H1 (cell line): ENCODE data around the gene EIF2B5. TPM values are rescaled to one million over a fixed set of nuclear protein-coding genes. Genes with fewer than 3 reads are reported as not detected.

Experiments
- CTCF ChIA-PET: fragments of 300-600 bp; sonication (Branson Sonifier 250); formaldehyde crosslinking; loops from one replicate; lab custom pipeline; 2021; ENCODE audit not compliant: partially characterized antibody; lab: Charles Lee
- POLR2A ChIA-PET: fragments of 300-600 bp; sonication (Branson Sonifier 250); formaldehyde crosslinking; loops from one replicate; lab custom pipeline; 2021; ENCODE audit warnings: inconsistent platforms; ENCODE audit not compliant: partially characterized antibody; lab: Charles Lee
- DNase-seq, 2 experiments: peaks; one replicate each; pipeline versions ENCODE4 v3.0.0 to v3.0.0-alpha.2; 2010 to 2022; ENCODE audit warnings: low spot score in 2 of 2, low read depth in 1 of 2, mixed read lengths in 1 of 2
- FAIRE-seq: peaks from 2 replicates; lab custom pipeline; 2011; peaks lifted over from hg19 to GRCh38; lab: Jason Lieb, UNC
- H2AFZ ChIP-seq: 2 replicates; pipeline ENCODE4 v1.8.1; 2012; ENCODE audit warnings: low read length, inconsistent platforms
- H2AK5ac ChIP-seq: 2 replicates; pipeline ENCODE4 v1.6.1; 2013; ENCODE audit warnings: low read depth, low read length
- H2BK120ac ChIP-seq: replicated peaks from 2 replicates; pipeline ENCODE3; 2013; ENCODE audit warnings: low read depth, low read length, inconsistent platforms
- H2BK12ac ChIP-seq: 2 replicates; pipeline ENCODE4 v1.6.1; 2013; ENCODE audit warnings: low read depth, low read length
- H2BK15ac ChIP-seq: 2 replicates; pipeline ENCODE4 v1.6.1; 2013; ENCODE audit warnings: low read length
- H2BK20ac ChIP-seq: 2 replicates; pipeline ENCODE4 v1.6.1; 2013; ENCODE audit warnings: low read length
- H2BK5ac ChIP-seq: 2 replicates; pipeline ENCODE4 v1.6.1; 2013; ENCODE audit warnings: low read depth, low read length
- H3K14ac ChIP-seq: 2 replicates; pipeline ENCODE4 v1.6.1; 2013; ENCODE audit warnings: inconsistent platforms; ENCODE audit not compliant: insufficient read length
- H3K18ac ChIP-seq: 2 replicates; pipeline ENCODE4 v1.6.1; 2013; ENCODE audit warnings: low read length; ENCODE audit errors: extremely low read depth
- H3K23ac ChIP-seq: 2 replicates; pipeline ENCODE4 v1.6.1; 2013; ENCODE audit warnings: inconsistent platforms; ENCODE audit not compliant: insufficient read length
- H3K23me2 ChIP-seq: 2 replicates; pipeline ENCODE4 v1.6.1; 2013; ENCODE audit warnings: low read depth, low read length
- H3K27ac ChIP-seq: 2 replicates; pipeline ENCODE4 v1.6.1; 2011; ENCODE audit warnings: low read depth, low read length, inconsistent platforms
- H3K27me3 ChIP-seq, 4 experiments: replicated peaks in 1 of 4; 1 replicate in 1 of 4; 2 replicates in 3 of 4; pipeline versions ENCODE4 v1.6.1 to v1.8.1; 2011 to 2013; ENCODE audit warnings: low read length in 3 of 4, mild to moderate bottlenecking in 3 of 4, inconsistent platforms in 2 of 4, mixed read lengths in 2 of 4, moderate library complexity in 1 of 4; ENCODE audit not compliant: control insufficient read depth in 3 of 4, insufficient read depth in 3 of 4; ENCODE audit errors: extremely low read depth in 1 of 4
- H3K36me3 ChIP-seq, 4 experiments: 2 replicates each; pipeline versions ENCODE4 v1.6.1 to v1.8.1; 2011 to 2013; ENCODE audit warnings: mild to moderate bottlenecking in 4 of 4, low read length in 3 of 4, moderate library complexity in 2 of 4, control low read depth in 1 of 4, inconsistent platforms in 1 of 4; ENCODE audit not compliant: insufficient read depth in 4 of 4, control insufficient read depth in 2 of 4
- H3K4ac ChIP-seq: replicated peaks from 2 replicates; pipeline ENCODE3; 2013; ENCODE audit warnings: low read length, low read depth, mixed read lengths, inconsistent platforms; ENCODE audit not compliant: insufficient read length
- H3K4me1 ChIP-seq, 4 experiments: replicated peaks in 1 of 4; 1 replicate in 1 of 4; 2 replicates in 3 of 4; pipeline versions ENCODE4 v1.6.1 to v1.8.1; 2011 to 2013; ENCODE audit warnings: low read length in 3 of 4, inconsistent platforms in 2 of 4, mixed read lengths in 1 of 4; ENCODE audit not compliant: insufficient read depth in 4 of 4, control insufficient read depth in 3 of 4
- H3K4me2 ChIP-seq, 2 experiments: 2 replicates each; pipeline versions ENCODE4 v1.6.1 to v1.8.1; 2011 to 2013; ENCODE audit warnings: low read depth in 2 of 2, low read length in 2 of 2, control low read depth in 1 of 2, inconsistent platforms in 1 of 2, mild to moderate bottlenecking in 1 of 2; ENCODE audit not compliant: insufficient read depth in 1 of 2
- H3K4me3 ChIP-seq, 4 experiments: fragments of 200-600, 300-600 bp in 1 of 4; sonication (generic), shearing (Covaris generic), sonication (Bioruptor Twin) in 1 of 4; 2 replicates each; pipeline versions ENCODE4 v1.5.1 to v1.8.1; 2011 to 2016; ENCODE audit warnings: low read length in 4 of 4, low read depth in 3 of 4, control low read depth in 2 of 4, inconsistent platforms in 2 of 4, mild to moderate bottlenecking in 2 of 4, mixed read lengths in 1 of 4, moderate library complexity in 1 of 4; ENCODE audit not compliant: insufficient read depth in 2 of 4; ENCODE audit errors: extremely low read depth in 1 of 4
- H3K56ac ChIP-seq: replicated peaks from 2 replicates; pipeline ENCODE3; 2013; ENCODE audit warnings: low read depth, mild to moderate bottlenecking, mixed read lengths, low read length, inconsistent platforms; ENCODE audit not compliant: insufficient read length
- H3K79me1 ChIP-seq: 2 replicates; pipeline ENCODE4 v1.6.1; 2013; ENCODE audit warnings: low read depth, low read length, control low read depth
- H3K79me2 ChIP-seq, 2 experiments: 2 replicates each; pipeline versions ENCODE4 v1.6.1 to v1.8.1; 2012 to 2013; ENCODE audit warnings: low read length in 2 of 2, mild to moderate bottlenecking in 2 of 2, inconsistent platforms in 1 of 2; ENCODE audit not compliant: insufficient read depth in 2 of 2, control insufficient read depth in 1 of 2
- H3K9ac ChIP-seq, 4 experiments: replicated peaks in 1 of 4; 1 replicate in 1 of 4; 2 replicates in 3 of 4; pipeline versions ENCODE4 v1.6.1 to v1.8.1; 2011 to 2013; ENCODE audit warnings: low read depth in 3 of 4, low read length in 3 of 4, control low read depth in 2 of 4, mild to moderate bottlenecking in 2 of 4, moderate library complexity in 2 of 4, inconsistent platforms in 1 of 4; ENCODE audit errors: extremely low read depth in 1 of 4
- H3K9me3 ChIP-seq, 2 experiments: 2 replicates each; pipeline versions ENCODE4 v1.6.1 to v1.8.1; 2012 to 2013; ENCODE audit warnings: mild to moderate bottlenecking in 2 of 2, moderate library complexity in 2 of 2, control low read depth in 1 of 2, inconsistent platforms in 1 of 2, low read depth in 1 of 2, low read length in 1 of 2, mixed read lengths in 1 of 2; ENCODE audit not compliant: insufficient read depth in 2 of 2
- H4K20me1 ChIP-seq, 2 experiments: replicated peaks in 1 of 2; 2 replicates each; pipeline versions ENCODE3 to v1.8.1; 2011 to 2013; ENCODE audit warnings: inconsistent platforms in 2 of 2, low read length in 2 of 2, mild to moderate bottlenecking in 1 of 2; ENCODE audit not compliant: insufficient read depth in 2 of 2, control insufficient read depth in 1 of 2
- H4K5ac ChIP-seq: 2 replicates; pipeline ENCODE4 v1.6.1; 2013; ENCODE audit warnings: low read length, low read depth, mixed read lengths, inconsistent platforms; ENCODE audit not compliant: insufficient read length
- H4K8ac ChIP-seq: 2 replicates; pipeline ENCODE4 v1.8.0; 2013; ENCODE audit warnings: mild to moderate bottlenecking, moderate library complexity, low read length, inconsistent platforms; ENCODE audit not compliant: insufficient read depth; ENCODE audit errors: extremely low read depth
- H4K91ac ChIP-seq: replicated peaks from 2 replicates; pipeline ENCODE3; 2013; ENCODE audit warnings: low read length, mixed read lengths, inconsistent platforms; ENCODE audit not compliant: insufficient read length
- JUND ChIP-seq: IDR thresholded peaks from 2 replicates; pipeline ENCODE4 v1.6.1; 2011; ENCODE audit warnings: mild to moderate bottlenecking, improper control_type of control experiment, low read length
- SIRT6 ChIP-seq: IDR thresholded peaks from one replicate; pipeline ENCODE4 v1.7.1; 2012; ENCODE audit warnings: low read length, inconsistent platforms
- WGBS, 2 experiments: shearing (Covaris generic) in 1 of 2; methylation state at CpG; one replicate each; pipeline versions ENCODE4 v1.1.6 to v1.1.7; 2013 to 2015; ENCODE audit warnings: low lambda C conversion rate in 2 of 2, mixed read lengths in 2 of 2, inconsistent platforms in 1 of 2, low coverage in 1 of 2, missing lambda C conversion rate in 1 of 2; ENCODE audit not compliant: insufficient replicate concordance in 2 of 2, insufficient coverage in 1 of 2, insufficient read length in 1 of 2; ENCODE audit errors: extremely low coverage in 1 of 2, missing lambda C conversion rate in 1 of 2; 5-methylcytosine and 5-hydroxymethylcytosine counted together
- polyA plus RNA-seq, 7 experiments: library from polyadenylated mRNA; depleted of rRNA in 3 of 7; stranded (reverse) in 5 of 7; unstranded in 2 of 7; fragments of >200 nt in 5 of 7; fragments of 200-250 nt in 2 of 7; gene quantifications; 1 replicate in 5 of 7; 2 replicates in 1 of 7; 4 replicates in 1 of 7; pipeline versions ENCODE4 v1.2.1 to v1.2.3, GENCODE V29; 2011 to 2013; ENCODE audit warnings: missing spikeins in 2 of 7, mixed read lengths in 2 of 7
- total RNA-seq: library from RNA; stranded (reverse); fragmentation: NEBNext Ultra II Directional; extraction: Animal tissue kit (Norgen Biotek cat#: 25700); gene quantifications from 2 replicates; pipeline ENCODE4 v1.2.1, GENCODE V29; 2021

EIF2B5 gene
- total and polyA plus RNA-seq, 2 of the 8 experiments (the other 6 are each of a cell fraction or from before 2014, with no cell fraction given): 33.1 to 40.0 TPM

GRCh38 chr3:184085389-184085852, 49.7 kb upstream of the EIF2B5 start:
- Histone ChIP-seq H2AFZ (no peak overlapping the region), H3K18ac (no peak overlapping the region), H3K27ac (no peak overlapping the region), H3K4ac (no peak overlapping the region), H3K9ac (no peak overlapping the region), H3K4me2 (no peak overlapping the region), H2BK15ac (no peak overlapping the region), H4K8ac (no peak overlapping the region)
- CTCF ChIA-PET: interaction anchor here (1.2 to 1.6 kb wide), 3 partner anchors 9 to 142 kb away, joined by 3 to 5 read pairs (median 4); no protein-coding TSS in a partner anchor
- no peak for FAIRE-seq
- WGBS, 2 experiments: 86% methylated on average over 3 of the region's 3 CpGs; no CpG with 5 or more reads in 1 of the 2 experiments
- TF ChIP-seq SIRT6 (no peak), JUND (peak; percentile 69; the same call in 1 of the 2 replicates)
- TF ChIP-seq, all 59 proteins: peak for 1
- Histone ChIP-seq H3K23ac (no peak overlapping the region), H3K27me3 (no peaks in the 10 kb centered on the region; a peak in 1 of 7 replicates), H3K79me2 (no peaks in the 10 kb centered on the region), H3K4me3 (no peak overlapping the region), H4K91ac (no peak overlapping the region), H2BK12ac (no peak overlapping the region), H3K36me3 (no peaks in the 10 kb centered on the region), H2BK120ac (no peak overlapping the region), H3K9me3 (no peaks in the 10 kb centered on the region), H3K14ac (no peak overlapping the region), H3K4me1 (no peaks in the 10 kb centered on the region), H3K79me1 (no peaks in the 10 kb centered on the region), H3K56ac (no peak overlapping the region), H2AK5ac (no peak overlapping the region), H4K20me1 (no peaks in the 10 kb centered on the region), H2BK20ac (no peak overlapping the region), H3K23me2 (no peaks in the 10 kb centered on the region), H4K5ac (no peak overlapping the region), H2BK5ac (no peak overlapping the region)
- POLR2A ChIA-PET: no interaction called here
- no peak for DNase-seq
